Measurements from ENCODE around the gene CHST15.

The CHST15 gene

DNA sequence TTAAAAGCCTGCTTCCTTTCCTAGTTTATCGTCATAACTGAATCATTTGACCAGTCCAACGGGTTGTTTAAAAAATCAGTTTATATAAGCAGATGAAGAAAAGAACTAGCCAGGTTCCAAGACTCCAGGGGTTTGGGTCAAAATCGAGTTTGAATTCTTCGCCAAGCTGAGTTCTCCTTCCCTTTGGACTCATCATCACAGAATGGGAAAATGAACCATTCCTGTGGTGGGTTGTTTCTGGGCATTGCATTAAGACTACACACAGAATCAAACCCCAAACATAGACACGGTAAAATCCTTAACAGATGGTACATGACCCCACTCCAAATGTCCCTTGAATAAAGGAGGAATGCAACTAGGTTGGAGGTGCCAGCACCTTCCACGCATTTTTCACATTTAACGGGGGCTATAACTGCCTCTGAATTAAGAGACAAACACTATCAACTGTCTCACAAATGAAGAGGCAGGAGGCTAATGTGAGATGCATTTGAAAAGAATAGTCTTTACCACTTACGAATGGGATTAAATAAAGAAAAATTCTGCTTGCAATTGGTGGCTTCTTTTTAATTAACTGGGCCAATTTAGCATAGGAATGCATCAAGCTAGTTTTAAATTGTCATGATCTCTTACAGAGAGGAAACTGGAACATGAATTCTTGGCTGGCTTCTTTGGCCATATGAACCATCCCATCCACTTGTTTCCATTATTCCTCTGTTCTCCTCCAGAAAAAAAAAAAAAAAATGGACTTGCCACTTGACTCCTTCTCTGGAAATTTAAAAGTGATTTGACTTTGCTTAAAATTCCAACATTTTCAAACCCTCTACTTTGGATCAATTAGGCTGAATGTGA is 61.1 kb downstream of the CHST15 start:
- no peak overlapping the region for H3K27ac ChIP-seq (ENCODE audit: low read depth, low read length)
- no peaks in the 10 kb centered on the region for H3K27me3 ChIP-seq (ENCODE audit: control insufficient read depth, insufficient read depth, low read length)
- H3K9ac ChIP-seq (ENCODE audit: low read length): no peak overlapping the region
- H3K4me1 ChIP-seq (ENCODE audit: control insufficient read depth, insufficient read depth, low read length): peaks cover 26% of the 10 kb centered on the region
- H3K9me3 ChIP-seq (ENCODE audit: control insufficient read depth, insufficient read depth, low read depth, low read length): no peaks in the 10 kb centered on the region
- no peak overlapping the region for H3K4me3 ChIP-seq (ENCODE audit: low read depth, low read length)
- H3K36me3 ChIP-seq (ENCODE audit: control insufficient read depth, insufficient read depth, low read length): peaks cover 12% of the 10 kb centered on the region

DNA sequence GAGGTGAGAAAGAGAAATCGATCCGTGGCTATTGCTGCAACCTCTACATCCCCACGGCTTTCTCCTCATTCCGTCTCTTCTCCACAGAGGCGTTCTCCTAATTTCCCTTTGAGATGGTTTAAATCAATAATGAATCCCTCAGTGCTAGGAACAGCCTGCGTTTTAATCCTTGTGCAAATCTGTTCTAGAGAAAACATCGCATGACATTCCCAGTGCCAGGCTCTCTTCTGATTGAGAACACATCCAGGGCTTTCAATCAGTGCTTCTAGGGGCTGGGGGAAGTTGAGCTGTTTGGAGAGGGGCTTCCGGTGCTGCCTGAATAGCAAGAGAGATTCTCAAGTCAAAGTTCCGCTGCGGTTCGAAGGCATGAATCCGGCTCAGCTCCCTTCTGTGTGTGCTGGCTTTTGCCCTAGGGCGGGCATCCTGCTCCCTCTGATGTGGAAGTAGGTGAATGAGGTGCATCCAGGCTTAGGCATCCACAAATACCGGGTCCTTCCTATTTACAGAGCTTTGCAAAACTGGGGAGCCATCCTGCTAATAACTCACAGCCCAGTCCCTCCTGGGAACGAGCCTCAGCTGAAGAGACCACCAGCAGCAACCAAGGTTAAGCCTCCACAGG is 62.8 kb downstream of the CHST15 start:
- no peak overlapping the region for H3K9ac ChIP-seq (ENCODE audit: low read length)
- H3K36me3 ChIP-seq (ENCODE audit: control insufficient read depth, insufficient read depth, low read length): no peaks in the 10 kb centered on the region
- no peaks in the 10 kb centered on the region for H3K27me3 ChIP-seq (ENCODE audit: control insufficient read depth, insufficient read depth, low read length)
- H3K9me3 ChIP-seq (ENCODE audit: control insufficient read depth, insufficient read depth, low read depth, low read length): no peaks in the 10 kb centered on the region
- H3K4me1 ChIP-seq (ENCODE audit: control insufficient read depth, insufficient read depth, low read length): peaks cover 34% of the 10 kb centered on the region
- H3K4me3 ChIP-seq (ENCODE audit: low read depth, low read length): no peak overlapping the region
- no peak overlapping the region for H3K27ac ChIP-seq (ENCODE audit: low read depth, low read length)

DNA sequence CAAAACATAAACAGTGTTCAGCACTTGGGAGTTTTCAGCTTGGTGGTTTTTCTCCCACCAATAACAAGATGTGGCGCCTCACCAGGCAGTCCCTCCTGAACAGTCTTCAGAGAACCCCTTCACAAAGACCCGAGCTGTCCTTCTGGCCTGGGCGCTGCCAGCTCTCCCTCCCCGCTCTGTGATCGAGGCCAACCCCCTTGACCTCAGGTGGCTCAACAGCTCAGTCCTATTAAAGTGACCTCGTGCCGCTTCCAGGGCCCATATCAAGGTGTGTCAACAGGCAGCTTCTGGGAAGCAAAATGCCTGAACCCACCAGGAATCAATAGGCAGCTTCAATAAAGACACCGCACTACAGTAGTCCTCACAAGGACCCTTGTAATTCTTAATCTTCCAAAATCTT is 63.3 kb downstream of the CHST15 start:
- Histone ChIP-seq H3K4me1 (ENCODE audit: control insufficient read depth, insufficient read depth, low read length) (peaks cover 34% of the 10 kb centered on the region), H3K4me3 (ENCODE audit: low read depth, low read length) (no peak overlapping the region), H3K9me3 (ENCODE audit: control insufficient read depth, insufficient read depth, low read depth, low read length) (no peaks in the 10 kb centered on the region), H3K9ac (ENCODE audit: low read length) (no peak overlapping the region), H3K27ac (ENCODE audit: low read depth, low read length) (no peak overlapping the region), H3K27me3 (ENCODE audit: control insufficient read depth, insufficient read depth, low read length) (no peaks in the 10 kb centered on the region), H3K36me3 (ENCODE audit: control insufficient read depth, insufficient read depth, low read length) (no peaks in the 10 kb centered on the region)

DNA sequence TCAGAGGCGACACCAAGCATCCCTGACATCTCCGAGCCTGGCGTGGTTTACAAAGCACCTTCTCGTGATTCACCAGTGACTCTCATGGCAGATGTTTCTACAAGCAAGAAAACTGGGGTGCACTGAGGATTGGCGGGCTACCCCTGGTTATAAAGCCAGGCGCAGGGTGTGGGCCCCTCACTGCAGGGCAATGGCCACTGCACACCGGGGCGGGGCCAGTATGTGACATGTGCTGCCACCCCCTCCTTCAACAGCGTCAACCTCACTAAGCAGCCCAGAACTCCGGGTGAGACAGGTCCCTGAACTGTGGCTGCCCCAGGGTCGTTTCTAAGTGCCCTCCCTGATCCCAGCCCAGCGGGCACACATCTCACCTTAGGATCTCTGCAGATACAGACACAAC is 63.8 kb downstream of the CHST15 start:
- Histone ChIP-seq H3K36me3 (ENCODE audit: control insufficient read depth, insufficient read depth, low read length) (no peaks in the 10 kb centered on the region), H3K27me3 (ENCODE audit: control insufficient read depth, insufficient read depth, low read length) (no peaks in the 10 kb centered on the region), H3K4me3 (ENCODE audit: low read depth, low read length) (no peak overlapping the region), H3K9me3 (ENCODE audit: control insufficient read depth, insufficient read depth, low read depth, low read length) (no peaks in the 10 kb centered on the region), H3K4me1 (ENCODE audit: control insufficient read depth, insufficient read depth, low read length) (peaks cover 34% of the 10 kb centered on the region), H3K9ac (ENCODE audit: low read length) (no peak overlapping the region), H3K27ac (ENCODE audit: low read depth, low read length) (no peak overlapping the region)

DNA sequence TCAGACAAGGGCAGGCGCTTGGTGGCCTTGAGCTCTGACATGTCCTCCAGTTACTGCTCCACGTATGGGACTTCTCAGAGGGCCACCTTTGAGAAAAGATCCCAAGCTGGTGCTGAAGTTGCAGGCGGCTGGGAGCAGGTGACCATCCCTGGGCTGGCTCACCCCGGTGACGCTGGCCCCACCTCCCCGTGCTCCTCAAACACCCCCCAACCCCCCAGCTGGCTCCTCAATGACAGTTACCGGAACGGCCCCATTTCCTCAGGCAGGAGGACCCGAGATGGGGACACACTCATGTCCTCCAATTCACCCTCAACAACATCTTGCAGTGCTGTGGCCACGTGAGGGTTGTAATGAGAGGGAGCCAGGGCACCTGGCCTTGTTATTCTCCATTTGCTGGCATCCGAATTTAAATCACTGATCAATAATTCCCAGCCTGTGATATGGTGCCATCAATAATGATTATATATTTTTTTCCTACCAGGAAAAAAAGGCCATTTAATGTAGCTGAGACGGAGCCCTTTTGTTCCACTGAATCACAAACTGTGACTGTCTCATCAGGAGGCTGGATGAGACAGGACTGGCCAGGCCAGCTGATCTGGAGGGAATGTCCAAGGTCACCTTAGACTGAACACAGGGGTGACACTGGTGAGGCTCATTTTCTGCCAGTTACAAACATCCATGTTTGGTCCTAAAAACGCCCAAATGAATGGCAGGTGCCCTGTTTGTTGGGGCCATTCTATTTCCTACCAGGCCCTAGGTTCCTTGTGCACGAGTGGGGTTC is 64.5 kb downstream of the CHST15 start:
- H3K36me3 ChIP-seq (ENCODE audit: control insufficient read depth, insufficient read depth, low read length): no peaks in the 10 kb centered on the region
- H3K4me1 ChIP-seq (ENCODE audit: control insufficient read depth, insufficient read depth, low read length): peaks cover 29% of the 10 kb centered on the region
- H3K4me3 ChIP-seq (ENCODE audit: low read depth, low read length): no peak overlapping the region
- H3K27ac ChIP-seq (ENCODE audit: low read depth, low read length): no peak overlapping the region
- H3K9me3 ChIP-seq (ENCODE audit: control insufficient read depth, insufficient read depth, low read depth, low read length): no peaks in the 10 kb centered on the region
- H3K9ac ChIP-seq (ENCODE audit: low read length): no peak overlapping the region
- no peaks in the 10 kb centered on the region for H3K27me3 ChIP-seq (ENCODE audit: control insufficient read depth, insufficient read depth, low read length)

DNA sequence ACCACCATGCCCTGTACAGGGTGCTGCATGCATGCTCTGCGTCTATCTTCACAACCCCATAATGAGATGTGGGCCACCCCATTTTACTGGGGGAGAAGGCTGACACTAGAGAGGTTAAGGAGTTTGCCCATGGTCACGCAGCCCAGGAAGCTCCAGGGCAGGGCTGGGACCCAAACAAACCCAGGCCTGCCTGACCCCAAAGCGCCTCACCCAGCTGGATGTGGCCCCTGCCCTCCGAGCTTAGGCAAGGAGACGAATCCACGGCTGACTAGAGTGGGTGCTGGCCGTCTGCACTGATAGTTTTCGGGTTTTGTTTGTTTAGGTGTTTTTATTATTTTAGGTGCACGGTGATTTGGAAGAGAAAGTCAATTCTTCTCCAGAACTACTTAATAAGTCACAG is 65.7 kb downstream of the CHST15 start:
- Histone ChIP-seq H3K27ac (ENCODE audit: low read depth, low read length) (no peak overlapping the region), H3K9me3 (ENCODE audit: control insufficient read depth, insufficient read depth, low read depth, low read length) (no peaks in the 10 kb centered on the region), H3K9ac (ENCODE audit: low read length) (no peak overlapping the region), H3K27me3 (ENCODE audit: control insufficient read depth, insufficient read depth, low read length) (no peaks in the 10 kb centered on the region), H3K4me3 (ENCODE audit: low read depth, low read length) (no peak overlapping the region), H3K36me3 (ENCODE audit: control insufficient read depth, insufficient read depth, low read length) (no peaks in the 10 kb centered on the region), H3K4me1 (ENCODE audit: control insufficient read depth, insufficient read depth, low read length) (peaks cover 17% of the 10 kb centered on the region)

DNA sequence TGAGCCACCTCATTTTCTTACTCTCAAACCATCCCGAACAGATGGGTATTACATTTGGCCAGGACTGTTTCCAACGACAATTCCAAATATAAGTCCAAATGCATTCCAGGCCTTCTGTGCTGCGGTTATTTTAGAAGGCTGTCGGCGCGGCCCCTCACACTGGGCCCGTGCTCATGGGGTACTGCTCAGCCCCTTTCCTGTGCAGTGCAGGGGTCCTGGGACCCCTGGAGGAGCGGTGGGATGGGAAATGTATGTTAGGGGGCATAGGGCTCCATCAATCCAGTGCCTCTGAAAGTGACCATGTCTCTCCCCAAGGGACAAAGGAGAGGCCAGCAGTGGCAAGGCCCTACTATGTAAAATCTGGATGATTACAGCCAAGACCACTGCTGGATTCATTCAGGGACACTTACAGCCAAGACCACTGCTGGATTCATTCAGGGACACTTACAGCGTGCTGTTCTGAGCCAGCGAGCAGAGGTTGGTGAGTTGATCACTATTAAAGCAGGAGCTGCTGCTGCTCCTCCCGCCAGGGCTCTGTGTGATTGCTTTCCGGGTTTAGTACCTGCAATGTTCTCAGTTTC is 66.3 kb downstream of the CHST15 start:
- Histone ChIP-seq H3K9me3 (ENCODE audit: control insufficient read depth, insufficient read depth, low read depth, low read length) (no peaks in the 10 kb centered on the region), H3K4me1 (ENCODE audit: control insufficient read depth, insufficient read depth, low read length) (peaks cover 15% of the 10 kb centered on the region), H3K27ac (ENCODE audit: low read depth, low read length) (no peak overlapping the region), H3K36me3 (ENCODE audit: control insufficient read depth, insufficient read depth, low read length) (no peaks in the 10 kb centered on the region), H3K9ac (ENCODE audit: low read length) (no peak overlapping the region), H3K27me3 (ENCODE audit: control insufficient read depth, insufficient read depth, low read length) (no peaks in the 10 kb centered on the region), H3K4me3 (ENCODE audit: low read depth, low read length) (no peak overlapping the region)

DNA sequence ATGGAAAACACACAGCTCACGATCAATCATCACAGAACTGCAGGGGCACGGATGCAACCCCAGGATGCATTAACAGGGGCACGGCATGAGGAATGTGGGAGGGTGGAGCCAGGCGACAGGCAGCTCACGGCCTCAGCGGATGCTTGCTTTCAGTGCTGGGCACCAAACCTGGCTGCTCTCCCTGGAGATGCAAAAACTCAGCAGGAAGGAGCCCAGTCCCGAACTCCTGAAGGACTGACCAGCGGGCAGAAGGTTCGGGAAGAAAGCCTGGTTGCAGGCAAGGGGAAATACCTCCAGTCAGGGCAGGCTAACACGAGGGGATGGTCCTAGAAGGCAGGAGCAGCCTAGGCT is 66.8 kb downstream of the CHST15 start:
- H3K27me3 ChIP-seq (ENCODE audit: control insufficient read depth, insufficient read depth, low read length): no peaks in the 10 kb centered on the region
- peaks cover 17% of the 10 kb centered on the region for H3K4me1 ChIP-seq (ENCODE audit: control insufficient read depth, insufficient read depth, low read length)
- no peaks in the 10 kb centered on the region for H3K9me3 ChIP-seq (ENCODE audit: control insufficient read depth, insufficient read depth, low read depth, low read length)
- H3K9ac ChIP-seq (ENCODE audit: low read length): no peak overlapping the region
- H3K27ac ChIP-seq (ENCODE audit: low read depth, low read length): no peak overlapping the region
- H3K36me3 ChIP-seq (ENCODE audit: control insufficient read depth, insufficient read depth, low read length): no peaks in the 10 kb centered on the region
- H3K4me3 ChIP-seq (ENCODE audit: low read depth, low read length): no peak overlapping the region

DNA sequence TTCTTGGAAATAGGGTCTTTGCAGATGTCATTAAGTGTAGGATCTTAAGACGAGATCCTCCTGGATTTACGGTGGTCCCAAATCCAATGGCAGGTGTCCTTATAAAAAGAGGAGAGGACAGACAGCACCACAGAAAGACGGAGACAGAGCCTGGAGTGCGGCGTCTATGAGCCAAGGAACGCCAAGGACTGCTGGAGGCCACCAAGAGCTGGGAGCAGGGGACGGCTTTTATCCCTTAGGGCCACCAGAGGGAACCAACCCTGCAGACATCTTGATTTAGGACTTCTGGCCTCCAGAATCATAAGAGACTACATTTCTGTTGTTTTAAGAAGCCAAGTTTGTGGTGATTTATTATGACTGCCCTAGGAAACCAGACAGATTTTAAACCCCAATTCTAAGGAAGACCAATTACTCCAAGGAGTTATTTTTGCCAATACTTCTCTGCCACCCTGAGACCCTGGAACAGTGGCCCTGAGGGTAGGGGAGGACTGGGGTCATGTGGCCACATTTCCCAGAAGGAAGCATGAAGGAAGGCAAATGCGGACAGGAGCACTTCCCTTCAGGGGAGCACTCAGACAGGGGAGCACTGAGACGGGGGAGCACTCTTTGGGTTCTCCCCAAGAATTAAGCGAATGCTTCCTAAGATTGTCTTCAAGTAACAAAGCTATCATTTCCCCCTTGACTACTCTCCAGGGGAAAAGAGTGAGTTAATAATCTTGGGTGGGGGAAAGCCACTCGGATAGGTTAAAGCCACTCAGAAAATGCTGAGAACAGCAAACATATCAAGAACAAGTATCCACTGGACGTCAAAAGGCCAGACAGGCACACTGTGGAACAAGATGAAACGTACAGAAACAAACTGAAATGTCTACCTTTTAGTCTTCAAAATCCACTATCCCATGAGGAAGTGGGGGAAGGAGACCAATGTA is 67.5 kb downstream of the CHST15 start:
- H3K4me1 ChIP-seq (ENCODE audit: control insufficient read depth, insufficient read depth, low read length): peaks cover 22% of the 10 kb centered on the region
- H3K36me3 ChIP-seq (ENCODE audit: control insufficient read depth, insufficient read depth, low read length): no peaks in the 10 kb centered on the region
- H3K9me3 ChIP-seq (ENCODE audit: control insufficient read depth, insufficient read depth, low read depth, low read length): no peaks in the 10 kb centered on the region
- no peak overlapping the region for H3K9ac ChIP-seq (ENCODE audit: low read length)
- H3K27me3 ChIP-seq (ENCODE audit: control insufficient read depth, insufficient read depth, low read length): no peaks in the 10 kb centered on the region
- no peak overlapping the region for H3K27ac ChIP-seq (ENCODE audit: low read depth, low read length)
- no peak overlapping the region for H3K4me3 ChIP-seq (ENCODE audit: low read depth, low read length)

DNA sequence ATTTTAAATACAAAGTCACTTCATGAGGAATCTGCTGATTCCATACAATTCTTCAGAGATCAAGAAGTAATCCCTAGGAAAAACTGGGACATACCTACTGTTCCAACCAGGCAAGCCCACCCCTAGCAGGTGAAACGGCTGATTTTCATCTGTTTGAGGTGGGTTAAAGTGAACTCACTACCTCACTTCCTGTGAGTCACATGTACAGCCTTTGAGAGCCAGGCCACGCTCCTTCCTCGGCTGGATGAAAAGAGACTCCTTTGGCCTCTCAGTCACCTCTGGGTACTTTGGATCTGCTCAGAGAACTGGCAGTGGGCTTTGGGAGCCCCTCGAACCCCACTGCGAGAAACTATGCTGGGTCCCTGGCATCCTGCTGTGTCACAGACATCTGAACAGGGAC is 68.2 kb downstream of the CHST15 start:
- no peaks in the 10 kb centered on the region for H3K27me3 ChIP-seq (ENCODE audit: control insufficient read depth, insufficient read depth, low read length)
- H3K9ac ChIP-seq (ENCODE audit: low read length): no peak overlapping the region
- H3K4me1 ChIP-seq (ENCODE audit: control insufficient read depth, insufficient read depth, low read length): peaks cover 30% of the 10 kb centered on the region
- no peaks in the 10 kb centered on the region for H3K9me3 ChIP-seq (ENCODE audit: control insufficient read depth, insufficient read depth, low read depth, low read length)
- no peak overlapping the region for H3K27ac ChIP-seq (ENCODE audit: low read depth, low read length)
- no peaks in the 10 kb centered on the region for H3K36me3 ChIP-seq (ENCODE audit: control insufficient read depth, insufficient read depth, low read length)
- no peak overlapping the region for H3K4me3 ChIP-seq (ENCODE audit: low read depth, low read length)

Measured in HUES6 (cell line).